Measurements from ENCODE around the gene GPC6.

The GPC6 gene

GRCh38 chr13:94311893-94312292 lies 1085.3 kb downstream of the GPC6 start:
- no peak overlapping the region for H3K27ac ChIP-seq
- TF ChIP-seq CTCF (conservative IDR thresholded peaks at IDR 0.05), result no peak

GRCh38 chr13:94312511-94313216 lies 1086.1 kb downstream of the GPC6 start:
- H3K27ac ChIP-seq, result no peak overlapping the region

GRCh38 chr13:94313321-94313910 lies 1086.8 kb downstream of the GPC6 start:
- no peak overlapping the region for H3K27ac ChIP-seq
- TF ChIP-seq CTCF (conservative IDR thresholded peaks at IDR 0.05), result no peak

More at GRCh38 chr13:94312511-94313216, 1086.1 kb downstream of the GPC6 start:
- no peak for TF ChIP-seq CTCF (conservative IDR thresholded peaks at IDR 0.05)

GRCh38 chr13:94313926-94314325 lies 1087.3 kb downstream of the GPC6 start:
- TF ChIP-seq CTCF (conservative IDR thresholded peaks at IDR 0.05), result no peak
- H3K27ac ChIP-seq, result no peak overlapping the region

- H3K27ac ChIP-seq, result no peak overlapping the region
- TF ChIP-seq CTCF (conservative IDR thresholded peaks at IDR 0.05), result no peak
Measured at GRCh38 chr13:94315188-94315587, 1088.6 kb downstream of the GPC6 start.

GRCh38 chr13:94317063-94317491 lies 1090.5 kb downstream of the GPC6 start:
- no peak for TF ChIP-seq CTCF (conservative IDR thresholded peaks at IDR 0.05)
- no peak overlapping the region for H3K27ac ChIP-seq

GRCh38 chr13:94318418-94318817 lies 1091.8 kb downstream of the GPC6 start:
- no peak overlapping the region for H3K27ac ChIP-seq
- no peak for TF ChIP-seq CTCF (conservative IDR thresholded peaks at IDR 0.05)
